GM21619 (cell line): ENCODE results near the gene HRH2.
"Not testable (repeated sequence)": the region's sequence is repeated elsewhere in the genome, so short reads cannot be mapped to it uniquely, and the experiment has no call there.

Source experiments
- ATAC-seq: cut with Tn5 transposase; IDR thresholded peaks from one replicate; pipeline ENCODE4 v1.9.1; 2021; ENCODE audit not compliant: unreplicated experiment

Gene HRH2

GRCh38 chr5:175711472-175712312, 53.8 kb downstream of the HRH2 start:
- no peak for ATAC-seq

- no peak for ATAC-seq
Measured at GRCh38 chr5:175712313-175712680, 54.4 kb downstream of the HRH2 start.

- ATAC-seq: no peak
Measured at GRCh38 chr5:175712681-175713085, 54.8 kb downstream of the HRH2 start.

- ATAC-seq: no peak
Measured at GRCh38 chr5:175713930-175714329, 56.1 kb downstream of the HRH2 start.

GRCh38 chr5:175714479-175715085, 56.7 kb downstream of the HRH2 start:
- no peak for ATAC-seq

GRCh38 chr5:175715627-175716522, 58.0 kb downstream of the HRH2 start:
- no peak for ATAC-seq

GRCh38 chr5:175717837-175718236, 60.0 kb downstream of the HRH2 start:
- ATAC-seq: no peak

- ATAC-seq: no peak
Measured at GRCh38 chr5:175718401-175719108, 60.7 kb downstream of the HRH2 start.

GRCh38 chr5:175719109-175719432, 61.2 kb downstream of the HRH2 start:
- ATAC-seq: not testable (repeated sequence)

GRCh38 chr5:175724314-175725275, 66.7 kb downstream of the HRH2 start:
- no peak for ATAC-seq

- ATAC-seq: no peak
Measured at GRCh38 chr5:175728316-175728715, 70.4 kb downstream of the HRH2 start.

- no peak for ATAC-seq
Measured at GRCh38 chr5:175728885-175729828, 71.3 kb downstream of the HRH2 start.

GRCh38 chr5:175729829-175730277, 72.0 kb downstream of the HRH2 start:
- peak; percentile 80 for ATAC-seq

GRCh38 chr5:175731172-175731571, 73.3 kb downstream of the HRH2 start:
- no peak for ATAC-seq

- no peak for ATAC-seq
Measured at GRCh38 chr5:175731756-175732465, 74.0 kb downstream of the HRH2 start.

- ATAC-seq: no peak
Measured at GRCh38 chr5:175733017-175733416, 75.1 kb downstream of the HRH2 start.

GRCh38 chr5:175734016-175734415, 76.1 kb downstream of the HRH2 start:
- ATAC-seq: no peak

- no peak for ATAC-seq
Measured at GRCh38 chr5:175734501-175734900, 76.6 kb downstream of the HRH2 start.
